HCT116 (cell line): ENCODE data around the gene SPARCL1. TPM values are rescaled to one million over a fixed set of nuclear protein-coding genes. Genes with fewer than 3 reads are reported as not detected.
A peak's percentile ranks its signal among the peaks of the same experiment; 100 is the strongest.

Source experiments
- ATAC-seq: fragments of 200-7000 bp; cut with Tn5 transposase; 2 replicates; pipeline ENCODE4 v1.9.1; 2020; ENCODE audit warnings: mild to moderate bottlenecking, moderate library complexity
- BruUV-seq: library from RNA; stranded (reverse); fragments of 400-500 nt; replicated peaks from 2 replicates; lab custom pipeline; 2021; lab: Mats Ljungman, UMichigan
- CTCF ChIA-PET: fragments of 300-600 bp; sonication (Branson Sonifier 250); formaldehyde crosslinking; loops from one replicate; lab custom pipeline; 2021; ENCODE audit warnings: antibody characterized with exemption; lab: Charles Lee
- POLR2A ChIA-PET: fragments of 300-600, 350-600 bp; sonication (Branson Sonifier 250); formaldehyde crosslinking; loops from one replicate; lab custom pipeline; 2021; ENCODE audit warnings: antibody characterized with exemption; lab: Charles Lee
- RAD21 ChIA-PET, 2 experiments: fragments of 300-600 bp; sonication (Branson Sonifier 250); formaldehyde crosslinking; loops; one replicate each; lab custom pipeline; 2023; ENCODE audit warnings: low total read pairs in 2 of 2; ENCODE audit not compliant: uncharacterized antibody in 2 of 2, unreplicated experiment in 2 of 2, low non-redundant PET in 1 of 2; lab: Charles Lee
- DNase-seq: peaks from one replicate; pipeline ENCODE4 v3.0.0-alpha.2; 2010; ENCODE audit warnings: low read depth, low spot score
- H2AFZ ChIP-seq: fragments of 200-600 bp; shearing (Covaris generic), sonication (generic); 2 replicates; pipeline ENCODE4 v1.6.1; 2017; ENCODE audit warnings: low read depth, mixed run types, mixed read lengths, antibody characterized with exemption, low read length; ENCODE audit not compliant: poor library complexity, severe bottlenecking
- H3K27ac ChIP-seq: 2 replicates; pipeline ENCODE4 v1.5.1; 2012; ENCODE audit warnings: low read depth, low read length
- H3K27me3 ChIP-seq: fragments of 200-600 bp; sonication (generic); 2 replicates; pipeline ENCODE4 v1.6.1; 2016; ENCODE audit warnings: mixed run types, low read length, mixed read lengths; ENCODE audit not compliant: insufficient read depth
- H3K36me3 ChIP-seq, 2 experiments: fragments of 200-500 bp in 1 of 2; fragments of 200-600 bp in 1 of 2; sonication (Bioruptor generic) in 1 of 2; sonication (generic) in 1 of 2; 2 replicates each; pipeline versions ENCODE4 v1.5.1 to v1.6.1; 2014 to 2016; ENCODE audit warnings: low read length in 2 of 2, inconsistent platforms in 1 of 2, mixed read lengths in 1 of 2, mixed run types in 1 of 2; ENCODE audit not compliant: insufficient read depth in 2 of 2, control insufficient read depth in 1 of 2
- H3K4me1 ChIP-seq, 2 experiments: fragments of 200-600 bp in 1 of 2; sonication (generic) in 1 of 2; 2 replicates each; pipeline versions ENCODE4 v1.5.1 to v1.6.1; 2012 to 2017; ENCODE audit warnings: low read length in 2 of 2, inconsistent platforms in 1 of 2, mild to moderate bottlenecking in 1 of 2, mixed read lengths in 1 of 2, mixed run types in 1 of 2, moderate library complexity in 1 of 2; ENCODE audit not compliant: insufficient read depth in 2 of 2, control insufficient read depth in 1 of 2
- H3K4me2 ChIP-seq: fragments of 200-600 bp; sonication (generic); 2 replicates; pipeline ENCODE4 v1.6.1; 2017; ENCODE audit warnings: mixed run types, low read length, mixed read lengths
- H3K4me3 ChIP-seq, 2 experiments: fragments of 200-600 bp in 1 of 2; sonication (generic) in 1 of 2; replicated peaks in 1 of 2; 2 replicates each; pipeline ENCODE4 v1.5.1; 2011 to 2016; ENCODE audit warnings: low read length in 2 of 2, control low read depth in 1 of 2, low read depth in 1 of 2, mild to moderate bottlenecking in 1 of 2, mixed read lengths in 1 of 2, mixed run types in 1 of 2
- H3K79me2 ChIP-seq: fragments of 200-600 bp; sonication (generic); 2 replicates; pipeline ENCODE4 v1.6.1; 2017; ENCODE audit warnings: mild to moderate bottlenecking, mixed run types, low read length, moderate library complexity, mixed read lengths; ENCODE audit not compliant: insufficient read depth
- H3K9ac ChIP-seq: fragments of 200-600 bp; sonication (generic); 2 replicates; pipeline ENCODE4 v1.6.1; 2016; ENCODE audit warnings: low read length, mixed read lengths
- H3K9me2 ChIP-seq: fragments of 200-600 bp; sonication (generic), shearing (Covaris generic); 2 replicates; pipeline ENCODE4 v1.6.1; 2017; ENCODE audit warnings: mixed run types, mild to moderate bottlenecking, moderate library complexity; ENCODE audit not compliant: insufficient read depth
- H3K9me3 ChIP-seq, 2 experiments: fragments of 200-500 bp in 1 of 2; fragments of 200-600 bp in 1 of 2; sonication (Bioruptor generic) in 1 of 2; sonication (generic) in 1 of 2; 2 replicates each; pipeline ENCODE4 v1.6.1; 2014 to 2017; ENCODE audit warnings: low read length in 2 of 2, mixed read lengths in 2 of 2, inconsistent platforms in 1 of 2, low read depth in 1 of 2, mild to moderate bottlenecking in 1 of 2, mixed run types in 1 of 2, moderate library complexity in 1 of 2; ENCODE audit not compliant: control insufficient read depth in 1 of 2, insufficient read depth in 1 of 2
- H4K20me1 ChIP-seq: fragments of 200-600 bp; sonication (generic), shearing (Covaris generic); 2 replicates; pipeline ENCODE4 v1.6.1; 2017; ENCODE audit warnings: mixed run types, mild to moderate bottlenecking, moderate library complexity; ENCODE audit not compliant: insufficient read depth
- CEBPB ChIP-seq: IDR thresholded peaks from 2 replicates; pipeline ENCODE4 v1.6.1; 2012; ENCODE audit warnings: low read depth
- CTCF ChIP-seq, 3 experiments: fragments of 200-600 bp in 1 of 3; sonication (generic) in 1 of 3; IDR thresholded peaks in 2 of 3; conservative IDR thresholded peaks in 1 of 3; 2 replicates each; pipeline ENCODE4 v1.5.1; 2012 to 2017; ENCODE audit warnings: low read depth in 2 of 3, low read length in 2 of 3, antibody characterized with exemption in 1 of 3, borderline replicate concordance in 1 of 3, control low read depth in 1 of 3, mild to moderate bottlenecking in 1 of 3, mixed read lengths in 1 of 3, mixed run types in 1 of 3, moderate library complexity in 1 of 3; ENCODE audit not compliant: insufficient read depth in 1 of 3
- ELF1 ChIP-seq: IDR thresholded peaks from 2 replicates; pipeline ENCODE4 v1.6.1; 2012; ENCODE audit warnings: low read depth, borderline replicate concordance
- EZH2phosphoT487 ChIP-seq: fragments of 200-600 bp; IDR thresholded peaks from 2 replicates; pipeline ENCODE4 v1.6.1; 2018; ENCODE audit warnings: antibody characterized with exemption, borderline replicate concordance
- FOSL1 ChIP-seq: IDR thresholded peaks from 2 replicates; pipeline ENCODE4 v1.6.1; 2012; ENCODE audit warnings: low read depth
- JUND ChIP-seq: IDR thresholded peaks from 2 replicates; pipeline ENCODE4 v1.6.1; 2012
- MAX ChIP-seq: IDR thresholded peaks from 2 replicates; pipeline ENCODE4 v1.6.1; 2012
- POLR2AphosphoS5 ChIP-seq: IDR thresholded peaks from 2 replicates; pipeline ENCODE4 v1.6.1; 2011; ENCODE audit warnings: mild to moderate bottlenecking, low read depth, low read length, moderate library complexity
- RAD21 ChIP-seq: IDR thresholded peaks from 2 replicates; pipeline ENCODE4 v1.6.1; 2012; ENCODE audit warnings: low read depth, mild to moderate bottlenecking
- SIN3A ChIP-seq: IDR thresholded peaks from 2 replicates; pipeline ENCODE4 v1.6.1; 2012; ENCODE audit warnings: low read depth
- SP1 ChIP-seq: IDR thresholded peaks from 2 replicates; pipeline ENCODE4 v1.6.1; 2012; ENCODE audit warnings: low read depth
- TCF7L2 ChIP-seq: IDR thresholded peaks from 2 replicates; pipeline ENCODE4 v1.7.0; 2011; ENCODE audit warnings: borderline replicate concordance, inconsistent platforms; ENCODE audit not compliant: insufficient read depth, insufficient read length; ENCODE audit errors: extremely low read depth
- YY1 ChIP-seq: IDR thresholded peaks from 2 replicates; pipeline ENCODE4 v1.6.1; 2011; ENCODE audit warnings: low read length, low read depth, moderate library complexity, mild to moderate bottlenecking; ENCODE audit not compliant: insufficient replicate concordance; ENCODE audit errors: extremely low read depth
- ZBTB33 ChIP-seq: IDR thresholded peaks from 2 replicates; pipeline ENCODE4 v1.6.1; 2011; ENCODE audit warnings: mild to moderate bottlenecking, low read length, moderate library complexity; ENCODE audit not compliant: insufficient replicate concordance; ENCODE audit errors: extremely low read depth
- ZFX ChIP-seq: fragments of 450-650 bp; IDR thresholded peaks from 2 replicates; pipeline ENCODE4 v1.6.1; 2017
- intact Hi-C: fragments of 100-400 bp; cut with micrococcal nuclease; formaldehyde crosslinking; loops from 2 replicates; pipeline ENCODE4 v1.10.0; 2022
- total RNA-seq: library from RNA; stranded (reverse); gene quantifications from one replicate; pipeline ENCODE4 v1.2.1, GENCODE V29; 2021; ENCODE audit not compliant: unreplicated experiment

Gene SPARCL1
- total RNA-seq, 1 experiment from 2014 or later, result 0.96 TPM

GRCh38 chr4:87505862-87506261 is 23.3 kb downstream of the SPARCL1 start:
- Histone ChIP-seq H4K20me1 (no peaks in the 10 kb centered on the region), H3K9ac (no peak overlapping the region), H3K79me2 (no peaks in the 10 kb centered on the region), H3K9me3 (no peaks in the 10 kb centered on the region), H3K4me1 (peaks cover 13 to 19% of the 10 kb centered on the region in 2 experiments), H3K27me3 (no peaks in the 10 kb centered on the region), H3K36me3 (no peaks in the 10 kb centered on the region), H2AFZ (no peak overlapping the region), H3K4me2 (no peak overlapping the region), H3K9me2 (no peaks in the 10 kb centered on the region), H3K4me3 (no peak overlapping the region), H3K27ac (no peak overlapping the region)
- intact Hi-C loops, result no loop called here
- ATAC-seq (peak; percentile 79), DNase-seq (no peak)
- ChIA-PET RAD21 (no interaction called here), POLR2A (no interaction called here), CTCF (interaction anchor here (1.1 kb wide), 1 partner anchor 9 kb away, joined by 3 read pairs; no protein-coding TSS in a partner anchor)
- no TSS peak for BruUV-seq
- no peak for TF ChIP-seq SIN3A
- TF ChIP-seq CTCF (IDR thresholded peaks at IDR 0.05 in 2 of 3, conservative IDR thresholded peaks at IDR 0.05 in 1 of 3; ENCODE audit: borderline replicate concordance in 1 of 3, insufficient read depth in 1 of 3, low read depth in 2 of 3, low read length in 2 of 3), result peak in 2 of 3 experiments; percentile 56 to 63; a peak in 4 of 6 replicates

- BruUV-seq, result no TSS peak
- Histone ChIP-seq H3K36me3 (no peaks in the 10 kb centered on the region), H3K9me2 (no peaks in the 10 kb centered on the region), H2AFZ (no peak overlapping the region), H3K9ac (no peak overlapping the region), H3K27me3 (no peaks in the 10 kb centered on the region), H3K4me3 (peak overlapping the region in 1 of 2 experiments; percentile 5; a peak in 1 of 4 replicates), H3K4me1 (peaks cover 13 to 19% of the 10 kb centered on the region in 2 experiments), H3K9me3 (no peaks in the 10 kb centered on the region), H3K4me2 (peak overlapping the region; percentile 35), H4K20me1 (no peaks in the 10 kb centered on the region), H3K27ac (peak overlapping the region; percentile 28), H3K79me2 (no peaks in the 10 kb centered on the region)
- ATAC-seq (peak; percentile 58), DNase-seq (peak; percentile 27)
- CTCF ChIA-PET, result interaction anchor here (1.5 to 1.7 kb wide), 2 partner anchors 335 to 346 kb away, joined by 3 to 4 read pairs; no protein-coding TSS in a partner anchor
- intact Hi-C loops, result no loop called here
- RAD21 ChIA-PET, result interaction anchor here in 1 of 2 experiments (0.6 kb wide), 1 partner anchor 19 kb away, joined by 3 read pairs; no protein-coding TSS in a partner anchor
- POLR2A ChIA-PET, result no interaction called here
- TF ChIP-seq EZH2phosphoT487 (no peak), FOSL1 (peak; percentile 58; the same call in 1 of the 2 replicates), SP1 (peak; percentile 73), RAD21 (no peak), SIN3A (no peak; the same call in 1 of the 2 replicates), TCF7L2 (peak; percentile 74), CEBPB (peak; percentile 28; the same call in 1 of the 2 replicates), JUND (peak; percentile 76), POLR2AphosphoS5 (0 out of 2 replicates have a peak, but pooled peaks have one; percentile 21), ZBTB33 (no peak), ZFX (no peak), ELF1 (no peak), YY1 (no peak), MAX (0 out of 2 replicates have a peak, but pooled peaks have one; percentile 8)
These were observed 26.5 kb downstream of the SPARCL1 start for GRCh38 chr4:87502580-87503238.
